Progenitor cell of endocrine pancreas (in vitro differentiated cells): Measurements from ENCODE around the gene PHACTR4. TPM values are rescaled to one million over a fixed set of nuclear protein-coding genes. Genes with fewer than 3 reads are reported as not detected.
"Not testable (repeated sequence)": the region's sequence is repeated elsewhere in the genome, so short reads cannot be mapped to it uniquely, and the experiment has no call there.

ENCODE experiments used
- DNase-seq: peaks from one replicate; pipeline ENCODE4 v3.0.0; 2021; ENCODE audit warnings: low spot score; ENCODE audit not compliant: unreplicated experiment
- H3K27ac Mint-ChIP-seq: 2 replicates; pipeline ENCODE4 v1.8.0; 2021; ENCODE audit warnings: mild to moderate bottlenecking, moderate library complexity, mixed read lengths
- H3K27me3 Mint-ChIP-seq: 2 replicates; pipeline ENCODE4 v1.8.0; 2021; ENCODE audit warnings: mixed read lengths
- H3K36me3 Mint-ChIP-seq: 2 replicates; pipeline ENCODE4 v1.8.0; 2022; ENCODE audit warnings: mixed read lengths; ENCODE audit not compliant: insufficient read depth
- H3K4me1 Mint-ChIP-seq: 2 replicates; pipeline ENCODE4 v1.8.0; 2021; ENCODE audit warnings: low read depth, mixed read lengths
- H3K4me3 Mint-ChIP-seq: 2 replicates; pipeline ENCODE4 v1.8.0; 2021; ENCODE audit warnings: low read depth, mild to moderate bottlenecking, moderate library complexity, mixed read lengths
- H3K9me3 Mint-ChIP-seq: 2 replicates; pipeline ENCODE4 v1.8.0; 2021; ENCODE audit warnings: low read depth, mixed read lengths
- CTCF ChIP-seq: fragments of 200-600 bp; sonication (generic); IDR thresholded peaks from one replicate; pipeline ENCODE4 v1.5.0; 2021; ENCODE audit warnings: antibody characterized with exemption, mild to moderate bottlenecking; ENCODE audit not compliant: unreplicated experiment
- total RNA-seq: library from RNA; stranded (reverse); gene quantifications from 2 replicates; pipeline ENCODE4 v1.2.1, GENCODE V29; 2021

The PHACTR4 gene
- total RNA-seq, 1 donor from 2014 or later = 80.6 TPM

- no peak for DNase-seq
- Mint-ChIP-seq H3K36me3 (no peaks in the 10 kb centered on the region), H3K4me1 (peaks cover 4% of the 10 kb centered on the region), H3K4me3 (no peak overlapping the region), H3K27ac (peak overlapping the region; percentile 37), H3K9me3 (no peaks in the 10 kb centered on the region), H3K27me3 (no peaks in the 10 kb centered on the region)
- TF ChIP-seq CTCF = no peak
Measured at GRCh38 chr1:28364888-28365287, 4.7 kb upstream of the PHACTR4 start.

- no peak overlapping the region for H3K27ac Mint-ChIP-seq
- H3K27me3 Mint-ChIP-seq = no peaks in the 10 kb centered on the region
- no peak overlapping the region for H3K4me3 Mint-ChIP-seq
- no peaks in the 10 kb centered on the region for H3K36me3 Mint-ChIP-seq
- no peak for TF ChIP-seq CTCF
- no peak for DNase-seq
- H3K9me3 Mint-ChIP-seq = no peaks in the 10 kb centered on the region
- peaks cover 8% of the 10 kb centered on the region for H3K4me1 Mint-ChIP-seq
Measured at GRCh38 chr1:28365864-28366263, 3.7 kb upstream of the PHACTR4 start.

- peaks cover 11% of the 10 kb centered on the region for H3K4me1 Mint-ChIP-seq
Measured at GRCh38 chr1:28368608-28369007, 932 bp upstream of the PHACTR4 start.

GRCh38 chr1:28370239-28371009 lies 884 bp downstream of the PHACTR4 start:
- H3K27me3 Mint-ChIP-seq = no peaks in the 10 kb centered on the region
- peak; percentile 38 for TF ChIP-seq CTCF
- H3K4me3 Mint-ChIP-seq = peak overlapping the region; percentile 97
- peaks cover 21% of the 10 kb centered on the region for H3K4me1 Mint-ChIP-seq
- H3K9me3 Mint-ChIP-seq = no peaks in the 10 kb centered on the region
- peak overlapping the region; percentile 99 for H3K27ac Mint-ChIP-seq
- peaks cover under 1% of the 10 kb centered on the region for H3K36me3 Mint-ChIP-seq
- DNase-seq = peak; percentile 19

More at GRCh38 chr1:28368608-28369007, 932 bp upstream of the PHACTR4 start:
- H3K27ac Mint-ChIP-seq = peak overlapping the region; percentile 95
- not testable (repeated sequence) for H3K27me3 Mint-ChIP-seq, DNase-seq, H3K36me3 Mint-ChIP-seq, H3K9me3 Mint-ChIP-seq
- peak overlapping the region; percentile 97 for H3K4me3 Mint-ChIP-seq

GRCh38 chr1:28371010-28371377 lies 1.5 kb downstream of the PHACTR4 start:
- Mint-ChIP-seq H3K27me3 (no peaks in the 10 kb centered on the region), H3K4me1 (peaks cover 22% of the 10 kb centered on the region), H3K36me3 (peaks cover 2% of the 10 kb centered on the region), H3K27ac (peak overlapping the region; percentile 99), H3K4me3 (peak overlapping the region; percentile 97), H3K9me3 (no peaks in the 10 kb centered on the region)
- DNase-seq = no peak
- TF ChIP-seq CTCF = no peak

- H3K4me3 Mint-ChIP-seq, H3K36me3 Mint-ChIP-seq, DNase-seq, H3K27me3 Mint-ChIP-seq, H3K9me3 Mint-ChIP-seq: not testable (repeated sequence)
- Mint-ChIP-seq H3K4me1 (peaks cover 22% of the 10 kb centered on the region), H3K27ac (peak overlapping the region; percentile 52)
Measured at GRCh38 chr1:28373450-28373849, 3.9 kb downstream of the PHACTR4 start.
